Neural progenitor cell (in vitro differentiated cells): ENCODE data around the gene TRPM2. TPM values are rescaled to one million over a fixed set of nuclear protein-coding genes. Genes with fewer than 3 reads are reported as not detected.

Experiments used
- DNase-seq: peaks from one replicate; pipeline ENCODE4 v3.0.0-alpha.2; 2016; ENCODE audit warnings: low spot score
- H2AFZ ChIP-seq: fragments of 200-600 bp; sonication (generic); replicated peaks from 2 replicates; pipeline ENCODE4 v1.6.1; 2016; ENCODE audit warnings: antibody characterized with exemption
- H3F3A ChIP-seq: fragments of 200-600 bp; sonication (generic); 2 replicates; pipeline ENCODE4 v1.6.1; 2016; ENCODE audit warnings: antibody characterized with exemption, low read depth
- H3K27ac ChIP-seq: fragments of 200-600 bp; sonication (generic); 2 replicates; pipeline ENCODE4 v1.5.1; 2016; ENCODE audit warnings: mild to moderate bottlenecking
- H3K27me3 ChIP-seq: fragments of 200-600 bp; sonication (generic); 2 replicates; pipeline ENCODE4 v1.6.1; 2016; ENCODE audit warnings: mild to moderate bottlenecking, moderate library complexity
- H3K36me3 ChIP-seq: fragments of 200-600 bp; sonication (generic); 2 replicates; pipeline ENCODE4 v1.5.1; 2016
- H3K4me1 ChIP-seq: fragments of 200-600 bp; sonication (generic); 2 replicates; pipeline ENCODE4 v1.6.1; 2016; ENCODE audit warnings: mixed run types
- H3K4me2 ChIP-seq: fragments of 200-600 bp; sonication (generic); 2 replicates; pipeline ENCODE4 v1.6.1; 2016
- H3K4me3 ChIP-seq: fragments of 200-600 bp; sonication (generic); 2 replicates; pipeline ENCODE4 v1.5.1; 2016
- H3K79me2 ChIP-seq: fragments of 200-600 bp; sonication (generic); 2 replicates; pipeline ENCODE4 v1.6.1; 2016; ENCODE audit warnings: low read depth
- H3K9ac ChIP-seq: fragments of 200-600 bp; sonication (generic); 2 replicates; pipeline ENCODE4 v1.6.1; 2016
- H3K9me3 ChIP-seq: fragments of 200-600 bp; sonication (generic); 2 replicates; pipeline ENCODE4 v1.5.1; 2016; ENCODE audit warnings: low read depth
- H4K20me1 ChIP-seq: fragments of 200-600 bp; sonication (generic); 2 replicates; pipeline ENCODE4 v1.6.1; 2016; ENCODE audit warnings: low read depth
- H3K27ac Mint-ChIP-seq: 3 replicates; pipeline ENCODE4 v1.8.0; 2021; ENCODE audit warnings: mixed read lengths
- H3K27me3 Mint-ChIP-seq: 2 replicates; pipeline ENCODE4 v1.8.0; 2022; ENCODE audit warnings: low read depth, mild to moderate bottlenecking, inconsistent platforms, moderate library complexity, mixed read lengths; ENCODE audit not compliant: insufficient read depth
- H3K36me3 Mint-ChIP-seq: 3 replicates; pipeline ENCODE4 v1.8.0; 2021; ENCODE audit warnings: mixed read lengths
- H3K4me1 Mint-ChIP-seq: 3 replicates; pipeline ENCODE4 v1.8.0; 2021; ENCODE audit warnings: mixed read lengths
- H3K4me3 Mint-ChIP-seq: 3 replicates; pipeline ENCODE4 v1.8.0; 2021; ENCODE audit warnings: mild to moderate bottlenecking, moderate library complexity, mixed read lengths
- H3K9me3 Mint-ChIP-seq: 3 replicates; pipeline ENCODE4 v1.8.0; 2020; ENCODE audit warnings: mixed read lengths
- EZH2 ChIP-seq: fragments of 200-600 bp; sonication (generic); IDR thresholded peaks from 2 replicates; pipeline ENCODE4 v1.6.1; 2017; ENCODE audit warnings: antibody characterized with exemption, mild to moderate bottlenecking, moderate library complexity
- EZH2phosphoT487 ChIP-seq: fragments of 200-600 bp; sonication (generic); IDR thresholded peaks from 2 replicates; pipeline ENCODE4 v1.6.1; 2017; ENCODE audit warnings: antibody characterized with exemption
- total RNA-seq: library from RNA; depleted of rRNA; stranded (reverse); fragments of >200 nt; gene quantifications from 2 replicates; pipeline ENCODE4 v1.2.3, GENCODE V29; 2015; ENCODE audit warnings: low replicate concordance
- TF ChIP-seq, protein P1 (sequence below): fragments of 200-600 bp; sonication (generic); IDR thresholded peaks from 2 replicates; pipeline ENCODE4 v1.5.1; 2017; ENCODE audit warnings: antibody characterized with exemption, mild to moderate bottlenecking

TRPM2 gene
- total RNA-seq, 1 donor from 2014 or later = not detected

DNA sequence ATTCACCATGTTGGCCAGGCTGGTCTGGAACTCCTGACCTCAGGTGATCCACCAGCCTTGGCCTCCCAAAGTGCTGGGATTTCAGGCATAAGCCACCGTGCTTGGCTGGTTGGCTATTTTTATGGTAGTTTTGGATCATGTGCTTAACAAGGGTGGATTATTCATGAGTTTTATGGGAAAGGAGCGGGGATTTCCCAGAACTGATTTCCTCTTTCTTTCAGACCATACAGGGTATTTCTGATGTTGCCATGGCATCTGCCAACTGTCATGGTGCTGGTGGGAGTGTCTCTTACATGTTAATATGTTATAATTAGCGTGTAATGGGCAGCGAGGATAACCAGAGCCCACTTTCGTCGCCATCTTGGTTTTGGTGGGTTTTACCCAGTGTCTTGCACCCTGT, 3.2 kb downstream of the TRPM2 start:
- H3K27me3 Mint-ChIP-seq = peaks cover 11% of the 10 kb centered on the region
- Histone ChIP-seq H3F3A (no peaks in the 10 kb centered on the region), H3K4me3 (no peak overlapping the region), H4K20me1 (no peaks in the 10 kb centered on the region), H3K9me3 (no peaks in the 10 kb centered on the region), H3K27me3 (no peaks in the 10 kb centered on the region), H3K4me2 (no peak overlapping the region), H3K36me3 (no peaks in the 10 kb centered on the region), H3K27ac (no peak overlapping the region), H3K4me1 (no peaks in the 10 kb centered on the region), H3K9ac (no peak overlapping the region), H3K79me2 (no peaks in the 10 kb centered on the region), H2AFZ (no peak overlapping the region)
- TF ChIP-seq EZH2 (no peak), EZH2phosphoT487 (no peak)
- TF ChIP-seq, protein P1, sequence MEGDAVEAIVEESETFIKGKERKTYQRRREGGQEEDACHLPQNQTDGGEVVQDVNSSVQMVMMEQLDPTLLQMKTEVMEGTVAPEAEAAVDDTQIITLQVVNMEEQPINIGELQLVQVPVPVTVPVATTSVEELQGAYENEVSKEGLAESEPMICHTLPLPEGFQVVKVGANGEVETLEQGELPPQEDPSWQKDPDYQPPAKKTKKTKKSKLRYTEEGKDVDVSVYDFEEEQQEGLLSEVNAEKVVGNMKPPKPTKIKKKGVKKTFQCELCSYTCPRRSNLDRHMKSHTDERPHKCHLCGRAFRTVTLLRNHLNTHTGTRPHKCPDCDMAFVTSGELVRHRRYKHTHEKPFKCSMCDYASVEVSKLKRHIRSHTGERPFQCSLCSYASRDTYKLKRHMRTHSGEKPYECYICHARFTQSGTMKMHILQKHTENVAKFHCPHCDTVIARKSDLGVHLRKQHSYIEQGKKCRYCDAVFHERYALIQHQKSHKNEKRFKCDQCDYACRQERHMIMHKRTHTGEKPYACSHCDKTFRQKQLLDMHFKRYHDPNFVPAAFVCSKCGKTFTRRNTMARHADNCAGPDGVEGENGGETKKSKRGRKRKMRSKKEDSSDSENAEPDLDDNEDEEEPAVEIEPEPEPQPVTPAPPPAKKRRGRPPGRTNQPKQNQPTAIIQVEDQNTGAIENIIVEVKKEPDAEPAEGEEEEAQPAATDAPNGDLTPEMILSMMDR = no peak
- no peak overlapping the region for H3K27ac Mint-ChIP-seq
- no peaks in the 10 kb centered on the region for H3K36me3 Mint-ChIP-seq
- peaks cover 6% of the 10 kb centered on the region for H3K4me1 Mint-ChIP-seq
- H3K4me3 Mint-ChIP-seq = no peak overlapping the region
- no peaks in the 10 kb centered on the region for H3K9me3 Mint-ChIP-seq
- no peak for DNase-seq

- no peaks in the 10 kb centered on the region for H4K20me1 ChIP-seq
- DNase-seq = no peak
- no peak overlapping the region for H2AFZ ChIP-seq
- H3K4me3 ChIP-seq = no peak overlapping the region
- no peaks in the 10 kb centered on the region for H3K79me2 ChIP-seq
- no peaks in the 10 kb centered on the region for H3K27me3 ChIP-seq
- no peaks in the 10 kb centered on the region for H3K36me3 ChIP-seq
- Mint-ChIP-seq H3K4me1 (peaks cover 6% of the 10 kb centered on the region), H3K36me3 (no peaks in the 10 kb centered on the region), H3K9me3 (no peaks in the 10 kb centered on the region), H3K27ac (no peak overlapping the region), H3K27me3 (peaks cover 11% of the 10 kb centered on the region), H3K4me3 (no peak overlapping the region)
- H3K9me3 ChIP-seq = no peaks in the 10 kb centered on the region
- TF ChIP-seq EZH2 (no peak), EZH2phosphoT487 (no peak)
- TF ChIP-seq, protein P1 = no peak
- no peaks in the 10 kb centered on the region for H3K4me1 ChIP-seq
- no peak overlapping the region for H3K9ac ChIP-seq
- H3K4me2 ChIP-seq = no peak overlapping the region
- no peaks in the 10 kb centered on the region for H3F3A ChIP-seq
- no peak overlapping the region for H3K27ac ChIP-seq
Observed at GRCh38 chr21:44357064-44357837, 3.8 kb downstream of the TRPM2 start.

GRCh38 chr21:44359396-44359795, 6.0 kb downstream of the TRPM2 start:
- TF ChIP-seq EZH2 = no peak
- TF ChIP-seq, protein P1 = no peak
- no peak for TF ChIP-seq EZH2phosphoT487
- no peak overlapping the region for H3K4me3 Mint-ChIP-seq
- H3K4me2 ChIP-seq = no peak overlapping the region
- no peak for DNase-seq
- H3K36me3 ChIP-seq = no peaks in the 10 kb centered on the region
- H3K9me3 Mint-ChIP-seq = peaks cover 13% of the 10 kb centered on the region
- H3F3A ChIP-seq = no peaks in the 10 kb centered on the region
- no peaks in the 10 kb centered on the region for H3K36me3 Mint-ChIP-seq
- no peaks in the 10 kb centered on the region for H3K9me3 ChIP-seq
- H2AFZ ChIP-seq = no peak overlapping the region
- no peaks in the 10 kb centered on the region for H4K20me1 ChIP-seq
- peaks cover 13% of the 10 kb centered on the region for H3K27me3 Mint-ChIP-seq
- no peak overlapping the region for H3K9ac ChIP-seq
- H3K27me3 ChIP-seq = no peaks in the 10 kb centered on the region
- H3K27ac Mint-ChIP-seq = no peak overlapping the region
- no peaks in the 10 kb centered on the region for H3K79me2 ChIP-seq
- peaks cover 6% of the 10 kb centered on the region for H3K4me1 Mint-ChIP-seq
- no peak overlapping the region for H3K27ac ChIP-seq
- no peaks in the 10 kb centered on the region for H3K4me1 ChIP-seq
- no peak overlapping the region for H3K4me3 ChIP-seq
